HG03060 (cell line): Measurements from ENCODE around the gene MYO19.

Experiments
- ATAC-seq: cut with Tn5 transposase; IDR thresholded peaks from one replicate; pipeline ENCODE4 v1.9.1; 2021; ENCODE audit warnings: low read depth, moderate number of reproducible peaks; ENCODE audit not compliant: unreplicated experiment

MYO19 gene

GRCh38 chr17:36534840-36535668 lies at the start of gene MYO19, which contains the start of gene PIGW:
Gene MYO19, minus strand, starts transcription at chr17:36534868. Its CDS starts 2,330 bp downstream, at chr17:36532538.
Gene PIGW, plus strand, starts transcription at chr17:36534987. Its CDS starts 2,115 bp downstream, at chr17:36537102.
- ATAC-seq: no peak

GRCh38 chr17:36583787-36584186 lies 49.1 kb upstream of the MYO19 start:
- ATAC-seq: no peak

- ATAC-seq: no peak
These were observed 44.0 kb upstream of the MYO19 start for GRCh38 chr17:36578671-36579070.

- ATAC-seq: no peak
These were observed 42.1 kb upstream of the MYO19 start for GRCh38 chr17:36576793-36577192.

- no peak for ATAC-seq
These were observed 40.4 kb upstream of the MYO19 start for GRCh38 chr17:36575028-36575427.

- ATAC-seq: no peak
These were observed 31.4 kb upstream of the MYO19 start for GRCh38 chr17:36566081-36566480.

- no peak for ATAC-seq
These were observed 18.8 kb upstream of the MYO19 start for GRCh38 chr17:36553459-36553858.

- ATAC-seq: no peak
These were observed 16.1 kb upstream of the MYO19 start for GRCh38 chr17:36550491-36551417.

GRCh38 chr17:36547776-36548175 lies 13.1 kb upstream of the MYO19 start:
- ATAC-seq: no peak

GRCh38 chr17:36546418-36547093 lies 11.9 kb upstream of the MYO19 start:
- no peak for ATAC-seq

GRCh38 chr17:36545465-36546417 lies 11.1 kb upstream of the MYO19 start:
- ATAC-seq: peak; percentile 46

GRCh38 chr17:36545077-36545464 lies 10.4 kb upstream of the MYO19 start:
- peak; percentile 18 for ATAC-seq

GRCh38 chr17:36544307-36545076 lies 9.8 kb upstream of the MYO19 start, which contains the start of gene GGNBP2:
Gene GGNBP2, plus strand, starts transcription at chr17:36544919. Its CDS starts 806 bp downstream, at chr17:36545725.
- ATAC-seq: peak; percentile 30

- ATAC-seq: no peak
These were observed 9.3 kb upstream of the MYO19 start for GRCh38 chr17:36544044-36544306.

- no peak for ATAC-seq
These were observed 8.1 kb upstream of the MYO19 start for GRCh38 chr17:36542755-36543154.

GRCh38 chr17:36540696-36541095 lies 6.0 kb upstream of the MYO19 start:
- no peak for ATAC-seq

- ATAC-seq: no peak
These were observed 1.0 kb upstream of the MYO19 start for GRCh38 chr17:36535669-36536081.

GRCh38 chr17:36533935-36534839 lies 481 bp downstream of the MYO19 start:
- ATAC-seq: no peak
